ENCODE data around the gene MUSK. TPM values are rescaled to one million over a fixed set of nuclear protein-coding genes. Genes with fewer than 3 reads are reported as not detected.

MUSK gene
- polyA plus RNA-seq, 6 donors from 2014 or later: not detected

DNA sequence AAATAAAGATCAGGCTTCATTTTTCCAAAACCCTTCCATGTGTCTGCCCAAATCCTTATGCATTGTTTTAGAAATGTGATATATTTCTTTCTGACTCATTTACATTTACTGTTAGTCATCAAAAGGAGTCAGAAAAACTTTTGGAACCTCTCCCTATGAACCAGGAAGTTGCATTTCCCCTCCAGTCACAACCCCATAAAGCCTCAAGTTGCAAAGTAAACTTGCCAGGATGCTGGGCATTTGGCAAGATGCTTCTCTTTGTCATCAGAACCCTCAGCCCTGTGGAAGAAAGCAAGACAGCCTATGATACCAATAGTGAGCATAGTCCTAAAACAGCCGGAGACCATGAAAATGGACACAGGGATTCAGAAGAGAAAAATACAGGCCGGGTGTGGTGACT, 84.2 kb downstream of the MUSK start:
- Mint-ChIP-seq H3K36me3 (no peaks in the 10 kb centered on the region), H3K27me3 (peaks cover 0 to 7% (median 3%) of the 10 kb centered on the region in 3 donors), H3K4me1 (no peaks in the 10 kb centered on the region), H3K27ac (no peak overlapping the region), H3K4me3 (no peak overlapping the region), H3K9me3 (no peaks in the 10 kb centered on the region)
- DNase-seq (no peak), ATAC-seq (ENCODE audit: low read depth in 2 of 2) (no peak)

DNA sequence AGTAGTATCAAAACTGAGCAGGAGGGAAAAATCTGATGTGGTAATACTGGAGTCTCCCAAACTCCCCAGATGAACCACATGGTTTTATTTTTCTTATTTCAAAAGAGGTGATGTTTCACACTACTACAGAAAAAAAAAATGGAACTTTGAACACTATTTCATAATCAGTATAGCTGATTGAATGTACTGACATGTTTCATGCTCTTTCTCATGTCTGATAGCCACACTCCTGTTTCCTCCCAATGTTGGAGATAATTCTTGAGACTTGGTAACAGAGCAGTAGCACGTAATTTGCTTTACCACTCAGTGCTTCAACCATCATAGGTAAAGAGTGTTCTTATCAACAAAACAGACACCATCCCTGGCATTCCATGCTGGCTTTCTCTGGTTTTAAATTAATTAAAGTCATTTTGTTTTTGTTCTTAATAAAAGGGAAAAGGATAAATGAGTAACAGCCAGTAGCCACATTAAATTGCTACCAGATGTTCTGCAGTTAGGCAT, 85.2 kb downstream of the MUSK start:
- ATAC-seq (ENCODE audit: low read depth in 2 of 2) (no peak), DNase-seq (no peak)
- no peaks in the 10 kb centered on the region for H3K9me3 Mint-ChIP-seq
- H3K36me3 Mint-ChIP-seq: no peaks in the 10 kb centered on the region
- H3K27ac Mint-ChIP-seq: no peak overlapping the region
- peaks cover 0 to 3% (median 0%) of the 10 kb centered on the region in 3 donors for H3K27me3 Mint-ChIP-seq
- no peaks in the 10 kb centered on the region for H3K4me1 Mint-ChIP-seq
- no peak overlapping the region for H3K4me3 Mint-ChIP-seq

DNA sequence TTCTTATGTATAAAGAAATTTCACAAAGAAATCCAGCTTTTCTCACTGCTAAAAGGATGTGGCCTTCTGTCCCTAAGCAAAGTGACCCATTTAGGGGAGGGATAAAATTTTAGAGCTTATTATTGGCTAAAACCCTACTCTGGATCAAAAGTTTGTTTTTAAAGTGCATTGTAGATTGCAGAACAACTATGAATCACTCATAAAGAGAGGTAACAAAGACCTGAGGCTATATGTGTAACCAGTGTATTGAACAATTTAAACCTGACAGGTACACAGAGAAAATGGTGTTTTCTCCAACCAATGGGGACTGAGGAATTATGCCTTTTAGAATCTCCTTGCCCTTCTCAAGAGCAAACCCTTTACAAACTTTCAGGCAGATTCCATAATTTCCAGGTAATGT, 86.6 kb downstream of the MUSK start:
- Mint-ChIP-seq H3K36me3 (no peaks in the 10 kb centered on the region), H3K9me3 (peaks cover 0 to 5% (median 0%) of the 10 kb centered on the region in 7 donors), H3K4me1 (no peaks in the 10 kb centered on the region), H3K27me3 (peaks cover 0 to 3% (median 0%) of the 10 kb centered on the region in 3 donors), H3K27ac (no peak overlapping the region), H3K4me3 (no peak overlapping the region)
- ATAC-seq (ENCODE audit: low read depth in 2 of 2): no peak
- DNase-seq: no peak

DNA sequence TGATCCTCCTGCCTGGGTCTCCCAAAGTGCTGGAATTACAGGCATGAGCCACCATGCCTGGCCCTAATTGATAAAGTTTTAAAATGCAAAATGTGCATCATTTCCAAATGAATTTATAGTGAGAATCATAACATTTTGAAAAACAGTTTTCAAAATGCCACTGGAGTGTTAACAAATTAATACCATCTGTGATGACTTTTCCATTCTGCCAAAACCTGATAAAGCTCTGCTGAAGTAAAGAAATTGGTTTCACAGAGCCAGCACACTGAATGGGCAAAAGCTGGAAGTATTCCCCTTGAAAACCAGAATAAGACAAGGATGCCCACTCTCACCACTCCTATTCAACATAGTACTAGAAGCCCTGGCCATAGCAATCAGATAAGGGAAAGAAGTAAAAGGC, 89.6 kb downstream of the MUSK start:
- ATAC-seq (ENCODE audit: low read depth in 2 of 2): no peak
- H3K36me3 Mint-ChIP-seq: no peaks in the 10 kb centered on the region
- no peak overlapping the region for H3K4me3 Mint-ChIP-seq
- H3K4me1 Mint-ChIP-seq: no peaks in the 10 kb centered on the region
- H3K27ac Mint-ChIP-seq: no peak overlapping the region
- no peak for DNase-seq
- H3K27me3 Mint-ChIP-seq: no peaks in the 10 kb centered on the region
- peaks cover 0 to 7% (median 0%) of the 10 kb centered on the region in 7 donors for H3K9me3 Mint-ChIP-seq

DNA sequence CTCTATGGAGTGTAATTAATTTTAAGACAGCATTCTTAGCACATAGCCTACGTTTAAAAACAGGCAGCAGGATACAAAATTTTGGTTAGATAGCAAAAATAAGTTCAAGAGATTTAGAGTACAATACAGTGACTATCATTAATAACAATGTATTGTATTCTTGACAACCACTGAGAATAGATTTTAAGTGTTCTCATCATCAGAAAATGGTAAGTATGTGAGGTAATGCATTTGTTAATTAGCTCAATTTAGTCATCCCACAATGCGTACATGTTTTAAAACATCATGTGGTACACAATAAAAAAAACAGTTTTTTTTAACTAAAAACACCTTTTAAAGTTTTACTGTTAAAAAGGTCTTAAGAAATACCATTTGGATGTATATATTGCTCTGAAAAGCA, 94.2 kb downstream of the MUSK start:
- DNase-seq (no peak), ATAC-seq (ENCODE audit: low read depth in 2 of 2) (no peak)
- Mint-ChIP-seq H3K4me3 (no peak overlapping the region), H3K9me3 (peaks cover 0 to 7% (median 0%) of the 10 kb centered on the region in 7 donors), H3K27ac (no peak overlapping the region), H3K27me3 (no peaks in the 10 kb centered on the region), H3K36me3 (no peaks in the 10 kb centered on the region), H3K4me1 (no peaks in the 10 kb centered on the region)

DNA sequence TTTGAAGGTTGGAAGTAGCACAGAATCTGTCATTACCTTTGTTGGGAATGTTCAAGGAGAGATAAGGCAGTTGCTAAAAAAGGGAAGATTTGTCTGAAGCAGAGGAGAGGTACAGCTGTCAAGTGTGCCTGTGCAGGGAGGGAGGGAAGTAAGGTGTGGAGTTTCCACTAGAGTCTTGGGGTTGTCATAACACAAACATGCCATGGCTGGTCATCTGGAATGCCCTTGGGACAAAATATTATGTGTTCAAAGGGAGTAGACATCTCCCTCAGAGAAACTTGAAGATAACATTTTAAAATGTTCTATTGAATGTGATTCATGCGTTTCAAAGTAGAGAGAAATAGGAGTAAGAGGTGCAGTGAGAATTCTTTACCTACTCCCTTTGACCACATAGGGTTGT, 95.0 kb downstream of the MUSK start:
- no peaks in the 10 kb centered on the region for H3K27me3 Mint-ChIP-seq
- no peaks in the 10 kb centered on the region for H3K36me3 Mint-ChIP-seq
- DNase-seq (no peak), ATAC-seq (ENCODE audit: low read depth in 2 of 2) (no peak)
- H3K27ac Mint-ChIP-seq: no peak overlapping the region
- peaks cover 0 to 7% (median 0%) of the 10 kb centered on the region in 7 donors for H3K9me3 Mint-ChIP-seq
- H3K4me1 Mint-ChIP-seq: no peaks in the 10 kb centered on the region
- H3K4me3 Mint-ChIP-seq: no peak overlapping the region

DNA sequence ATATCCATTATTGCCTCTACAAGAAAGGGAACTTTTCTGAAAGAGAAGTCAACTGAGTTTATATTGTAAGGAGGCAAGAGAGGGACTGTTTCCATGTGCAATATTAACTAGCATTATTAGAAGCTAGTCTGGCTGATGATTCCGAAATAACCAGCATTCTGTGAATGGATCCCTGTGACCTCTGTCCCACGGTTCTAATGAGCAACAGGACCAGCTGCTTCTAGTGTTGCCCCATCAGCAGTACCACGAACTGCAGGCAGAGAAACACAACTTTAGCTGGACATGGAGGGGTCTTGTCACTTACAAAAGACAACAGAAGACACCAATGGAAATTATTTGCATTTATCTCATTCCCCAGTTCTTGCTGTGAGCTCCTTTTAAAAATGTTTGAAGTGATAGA, 95.4 kb downstream of the MUSK start:
- Mint-ChIP-seq H3K36me3 (no peaks in the 10 kb centered on the region), H3K4me3 (no peak overlapping the region), H3K9me3 (peaks cover 0 to 6% (median 0%) of the 10 kb centered on the region in 7 donors), H3K27me3 (no peaks in the 10 kb centered on the region), H3K4me1 (no peaks in the 10 kb centered on the region), H3K27ac (no peak overlapping the region)
- ATAC-seq (ENCODE audit: low read depth in 2 of 2): no peak
- DNase-seq: no peak

DNA sequence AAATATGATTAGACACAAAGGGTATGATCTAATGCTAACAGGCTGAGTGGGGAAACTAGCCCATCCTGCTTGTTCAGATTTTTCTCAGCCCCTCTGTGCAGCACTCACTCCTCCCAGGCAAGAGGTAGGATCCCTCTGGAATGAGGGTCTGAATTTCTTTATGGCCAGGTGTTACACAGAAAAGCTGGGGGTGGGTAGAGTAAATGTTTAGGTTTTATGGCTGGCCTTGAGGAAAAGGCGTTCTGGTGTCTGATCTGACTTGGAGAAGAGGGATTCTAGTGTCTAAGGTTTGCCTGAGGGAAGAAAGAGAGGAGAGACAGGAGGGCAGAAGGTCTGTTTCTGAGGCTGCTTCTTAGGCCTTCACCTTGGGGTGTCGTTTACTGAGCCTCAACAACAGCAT, 97.3 kb downstream of the MUSK start:
- Mint-ChIP-seq H3K4me3 (no peak overlapping the region), H3K4me1 (no peaks in the 10 kb centered on the region), H3K27me3 (no peaks in the 10 kb centered on the region), H3K36me3 (no peaks in the 10 kb centered on the region), H3K9me3 (peaks cover 0 to 1% (median 0%) of the 10 kb centered on the region in 7 donors), H3K27ac (no peak overlapping the region)
- no peak for ATAC-seq (ENCODE audit: low read depth in 2 of 2)
- no peak for DNase-seq

DNA sequence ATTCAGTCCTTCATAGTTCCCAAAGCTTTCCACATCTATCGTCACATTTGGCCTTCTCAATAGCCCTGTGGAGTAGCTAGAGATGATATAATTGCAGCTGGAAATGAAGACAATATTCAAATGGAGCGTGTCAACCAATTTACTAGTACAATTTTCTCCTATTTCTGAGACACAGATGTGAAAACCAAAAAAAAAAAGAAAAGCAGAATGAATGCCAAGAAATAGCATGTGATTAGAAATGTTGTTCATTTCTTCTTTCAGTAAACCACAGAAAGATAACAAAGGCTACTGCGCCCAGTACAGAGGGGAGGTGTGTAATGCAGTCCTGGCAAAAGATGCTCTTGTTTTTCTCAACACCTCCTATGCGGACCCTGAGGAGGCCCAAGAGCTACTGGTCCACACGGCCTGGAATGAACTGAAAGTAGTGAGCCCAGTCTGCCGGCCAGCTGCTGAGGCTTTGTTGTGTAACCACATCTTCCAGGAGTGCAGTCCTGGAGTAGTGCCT, 99.0 kb downstream of the MUSK start:
- Mint-ChIP-seq H3K36me3 (no peaks in the 10 kb centered on the region), H3K4me1 (no peaks in the 10 kb centered on the region), H3K4me3 (no peak overlapping the region), H3K9me3 (peaks cover 0 to 1% (median 0%) of the 10 kb centered on the region in 7 donors), H3K27ac (no peak overlapping the region), H3K27me3 (no peaks in the 10 kb centered on the region)
- no peak for DNase-seq
- ATAC-seq (ENCODE audit: low read depth in 2 of 2): no peak

DNA sequence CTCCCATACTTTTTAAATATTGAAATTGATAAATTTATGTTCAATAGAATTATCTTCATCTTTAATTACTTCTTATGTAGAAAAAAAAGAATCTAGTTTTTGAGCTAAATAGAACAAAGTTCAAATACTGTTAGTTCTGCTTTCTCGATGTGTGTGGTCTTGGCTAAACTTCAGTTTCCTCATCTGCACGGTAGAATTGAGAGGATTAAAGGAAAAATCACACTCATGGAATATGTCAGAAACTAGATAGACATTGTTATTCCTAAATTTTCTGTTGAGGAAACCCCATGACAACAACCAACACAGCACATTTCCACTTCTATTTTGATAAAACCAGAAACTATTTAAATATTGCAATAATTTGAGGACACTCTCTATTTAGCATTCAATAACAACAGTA, 100.3 kb downstream of the MUSK start:
- no peaks in the 10 kb centered on the region for H3K36me3 Mint-ChIP-seq
- no peak overlapping the region for H3K27ac Mint-ChIP-seq
- H3K9me3 Mint-ChIP-seq: peaks cover 0 to 1% (median 0%) of the 10 kb centered on the region in 7 donors
- ATAC-seq (ENCODE audit: low read depth in 2 of 2) (no peak), DNase-seq (no peak)
- H3K4me1 Mint-ChIP-seq: no peaks in the 10 kb centered on the region
- no peaks in the 10 kb centered on the region for H3K27me3 Mint-ChIP-seq
- H3K4me3 Mint-ChIP-seq: no peak overlapping the region

DNA sequence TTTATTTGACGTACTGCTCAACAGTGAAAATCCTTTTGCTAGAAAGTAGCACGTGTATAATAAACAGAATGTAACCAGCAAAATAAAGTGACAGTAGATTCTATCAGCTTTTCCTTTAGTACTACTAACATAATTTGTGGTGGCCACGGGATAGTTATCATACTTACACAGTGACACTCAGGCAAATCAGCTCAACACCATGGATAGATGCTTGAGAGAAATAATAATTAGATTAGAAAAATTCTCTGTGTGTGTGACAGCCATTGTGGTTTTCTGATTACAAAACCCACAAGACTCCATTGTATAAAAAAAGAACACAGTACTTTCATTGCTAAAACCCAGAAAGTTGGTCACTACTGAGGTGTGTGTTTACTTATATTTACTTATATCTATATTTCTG, 101.1 kb downstream of the MUSK start:
- H3K27me3 Mint-ChIP-seq: no peaks in the 10 kb centered on the region
- no peak overlapping the region for H3K4me3 Mint-ChIP-seq
- H3K4me1 Mint-ChIP-seq: no peaks in the 10 kb centered on the region
- peaks cover 0 to 1% (median 0%) of the 10 kb centered on the region in 7 donors for H3K9me3 Mint-ChIP-seq
- no peaks in the 10 kb centered on the region for H3K36me3 Mint-ChIP-seq
- ATAC-seq (ENCODE audit: low read depth in 2 of 2): no peak
- no peak for DNase-seq
- no peak overlapping the region for H3K27ac Mint-ChIP-seq

DNA sequence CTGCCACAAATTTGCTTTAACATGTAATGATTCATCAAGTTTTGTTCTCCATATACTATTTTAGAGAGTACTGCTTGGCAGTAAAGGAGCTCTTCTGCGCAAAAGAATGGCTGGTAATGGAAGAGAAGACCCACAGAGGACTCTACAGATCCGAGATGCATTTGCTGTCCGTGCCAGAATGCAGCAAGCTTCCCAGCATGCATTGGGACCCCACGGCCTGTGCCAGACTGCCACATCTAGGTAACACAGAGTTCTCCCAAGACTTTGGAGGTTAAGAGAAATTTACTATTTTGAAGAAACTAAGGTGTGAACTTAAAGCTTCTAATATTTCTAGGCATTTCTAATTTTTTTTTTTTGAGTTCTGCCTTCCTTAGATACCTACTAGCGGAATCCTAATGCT, 107.1 kb downstream of the MUSK start:
- no peak overlapping the region for H3K27ac Mint-ChIP-seq
- H3K9me3 Mint-ChIP-seq: no peaks in the 10 kb centered on the region
- ATAC-seq (ENCODE audit: low read depth in 2 of 2): no peak
- no peaks in the 10 kb centered on the region for H3K27me3 Mint-ChIP-seq
- H3K4me1 Mint-ChIP-seq: no peaks in the 10 kb centered on the region
- DNase-seq: no peak
- no peak overlapping the region for H3K4me3 Mint-ChIP-seq
- no peaks in the 10 kb centered on the region for H3K36me3 Mint-ChIP-seq

DNA sequence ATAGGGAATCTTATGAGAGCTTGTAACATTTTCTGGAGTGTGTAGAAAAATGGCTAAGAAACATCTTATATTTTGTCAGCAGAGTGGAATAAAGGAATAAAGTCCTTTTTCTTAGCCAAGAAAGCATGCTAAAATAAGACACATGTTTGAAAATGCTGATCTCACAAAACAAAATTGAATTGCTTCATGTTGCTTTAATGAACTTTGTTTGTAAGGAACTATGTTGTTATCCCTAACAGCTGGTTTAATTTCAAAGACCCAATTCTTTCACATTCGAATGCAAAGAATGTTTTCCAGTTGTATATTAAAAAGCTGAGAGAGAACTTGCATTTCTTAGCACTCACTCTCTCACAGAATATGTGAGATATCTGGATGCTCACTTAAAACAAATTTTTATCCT, 107.6 kb downstream of the MUSK start:
- Mint-ChIP-seq H3K36me3 (no peaks in the 10 kb centered on the region), H3K27me3 (no peaks in the 10 kb centered on the region), H3K9me3 (no peaks in the 10 kb centered on the region), H3K4me3 (no peak overlapping the region), H3K4me1 (no peaks in the 10 kb centered on the region), H3K27ac (no peak overlapping the region)
- ATAC-seq (ENCODE audit: low read depth in 2 of 2): no peak
- no peak for DNase-seq

DNA sequence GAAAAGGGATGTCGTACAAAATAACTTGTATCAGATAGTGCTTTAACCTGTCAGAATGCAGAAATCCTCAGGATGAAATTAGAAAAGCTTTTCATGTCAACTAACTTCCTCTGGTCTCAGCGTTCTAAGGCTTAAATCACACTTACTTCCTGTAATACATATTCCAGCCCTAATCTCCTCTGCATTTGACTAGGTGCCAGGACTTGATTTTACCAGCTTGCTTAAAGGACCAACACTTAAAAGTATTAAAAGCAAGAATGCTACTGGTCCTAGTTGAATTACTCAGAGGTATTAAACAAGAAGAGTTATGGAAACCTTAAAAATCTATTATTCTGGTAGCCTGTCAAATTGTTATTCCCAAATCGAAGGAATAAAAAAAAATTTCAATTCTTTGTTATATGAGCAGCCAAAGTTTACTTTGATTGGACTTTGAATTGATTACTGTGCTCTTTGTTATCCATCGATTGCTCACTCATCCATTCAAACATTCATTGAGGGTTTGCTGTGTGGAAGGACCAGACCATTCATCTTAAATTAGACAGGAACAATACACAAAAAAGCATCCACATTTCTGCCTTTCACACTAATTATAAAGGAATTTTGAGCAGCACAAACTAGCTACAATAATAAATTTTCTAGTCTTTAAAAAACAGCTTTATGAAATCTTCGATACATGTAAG, 108.7 kb downstream of the MUSK start:
- Mint-ChIP-seq H3K27ac (no peak overlapping the region), H3K4me1 (no peaks in the 10 kb centered on the region), H3K27me3 (no peaks in the 10 kb centered on the region), H3K4me3 (no peak overlapping the region), H3K9me3 (no peaks in the 10 kb centered on the region), H3K36me3 (no peaks in the 10 kb centered on the region)
- DNase-seq (no peak), ATAC-seq (ENCODE audit: low read depth in 2 of 2) (no peak)

DNA sequence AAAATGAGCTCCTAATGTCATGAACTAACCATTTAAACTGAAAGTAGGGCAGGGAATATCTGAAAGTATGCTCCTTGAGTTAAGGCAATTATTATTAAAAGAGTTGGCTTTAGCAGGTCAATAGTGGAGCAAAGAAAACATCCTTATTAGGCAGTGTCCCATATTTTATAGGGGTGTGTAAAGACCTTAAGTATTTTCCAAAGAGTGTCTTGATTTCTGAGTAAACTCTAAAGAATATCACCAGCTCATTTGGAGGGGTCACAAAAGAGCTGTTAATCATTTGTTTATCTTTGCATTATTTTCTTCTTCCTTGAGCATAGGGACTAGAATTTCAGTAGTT, 109.3 kb downstream of the MUSK start:
- Mint-ChIP-seq H3K27me3 (no peaks in the 10 kb centered on the region), H3K36me3 (no peaks in the 10 kb centered on the region), H3K27ac (no peak overlapping the region), H3K4me1 (no peaks in the 10 kb centered on the region), H3K4me3 (no peak overlapping the region), H3K9me3 (no peaks in the 10 kb centered on the region)
- DNase-seq (no peak), ATAC-seq (ENCODE audit: low read depth in 2 of 2) (no peak)
